Thymus (tissue), 11 donors: ENCODE data around the gene RACGAP1. TPM values are rescaled to one million over a fixed set of nuclear protein-coding genes. Genes with fewer than 3 reads are reported as not detected.

Experiments
- DNase-seq, 9 donors: peaks; one replicate each; pipeline ENCODE4 v3.0.0-alpha.2; 2013; ENCODE audit warnings: low spot score in 9 of 9, low read depth in 6 of 9, missing footprints in 1 of 9
- H3K27ac ChIP-seq, 2 donors: one replicate each; pipeline ENCODE4 v1.5.1; 2013; ENCODE audit warnings: control low read depth in 1 of 2, low read depth in 1 of 2, low read length in 1 of 2, mild to moderate bottlenecking in 1 of 2, moderate library complexity in 1 of 2
- H3K27me3 ChIP-seq, 2 donors: one replicate each; pipeline ENCODE4 v1.5.1; 2013; ENCODE audit warnings: low read length in 1 of 2; ENCODE audit not compliant: control insufficient read depth in 2 of 2, insufficient read depth in 1 of 2
- H3K36me3 ChIP-seq, 2 donors: one replicate each; pipeline ENCODE4 v1.5.1; 2013; ENCODE audit warnings: low read length in 1 of 2, mild to moderate bottlenecking in 1 of 2, moderate library complexity in 1 of 2; ENCODE audit not compliant: control insufficient read depth in 2 of 2, insufficient read depth in 2 of 2
- H3K4me1 ChIP-seq, 2 donors: one replicate each; pipeline ENCODE4 v1.5.1; 2013; ENCODE audit warnings: low read length in 2 of 2; ENCODE audit not compliant: control insufficient read depth in 2 of 2, insufficient read depth in 2 of 2
- H3K4me3 ChIP-seq, 2 donors: one replicate each; pipeline ENCODE4 v1.5.1; 2013; ENCODE audit warnings: low read length in 2 of 2, control low read depth in 1 of 2, mild to moderate bottlenecking in 1 of 2
- H3K9me3 ChIP-seq, 2 donors: one replicate each; pipeline ENCODE4 v1.5.1; 2013; ENCODE audit warnings: low read length in 1 of 2, mild to moderate bottlenecking in 1 of 2; ENCODE audit not compliant: control insufficient read depth in 2 of 2, insufficient read depth in 1 of 2
- WGBS: extraction: QIAGEN DNeasy Blood & Tissue Kit; methylation state at CpG from one replicate; pipeline ENCODE4 v1.1.7; 2013; 5-methylcytosine and 5-hydroxymethylcytosine counted together
- polyA plus RNA-seq: library from polyadenylated mRNA; stranded (reverse); fragments of 200-250 nt; gene quantifications from one replicate; pipeline ENCODE4 v1.2.3, GENCODE V29; 2013
- total RNA-seq: library from RNA; stranded (reverse); fragments of 120-200 nt; gene quantifications from one replicate; pipeline ENCODE4 v1.2.4, GENCODE V29; 2013
- donor health status: healthy.

The RACGAP1 gene
- total and polyA plus RNA-seq, 2 donors: 9.2 to 50.1 TPM

GRCh38 chr12:49972129-49972528 is 53.2 kb downstream of the RACGAP1 start:
- WGBS: 96% methylated on average over 9 of the region's 9 CpGs
- no peak for DNase-seq
- Histone ChIP-seq H3K4me3 (no peak overlapping the region), H3K27me3 (peaks cover 0 to 52% of the 10 kb centered on the region in 2 donors), H3K27ac (no peak overlapping the region), H3K4me1 (peaks cover 4 to 8% of the 10 kb centered on the region in 2 donors), H3K36me3 (no peaks in the 10 kb centered on the region), H3K9me3 (no peaks in the 10 kb centered on the region)

- Histone ChIP-seq H3K27me3 (peaks cover 5 to 62% of the 10 kb centered on the region in 2 donors), H3K4me3 (no peak overlapping the region), H3K4me1 (peaks cover 4 to 10% of the 10 kb centered on the region in 2 donors), H3K27ac (no peak overlapping the region), H3K9me3 (no peaks in the 10 kb centered on the region), H3K36me3 (no peaks in the 10 kb centered on the region)
- 95% methylated on average over 6 of the region's 6 CpGs for WGBS
- no peak for DNase-seq
Measured at GRCh38 chr12:49971141-49971540, 54.2 kb downstream of the RACGAP1 start.

GRCh38 chr12:49970658-49971057 is 54.6 kb downstream of the RACGAP1 start:
- no peaks in the 10 kb centered on the region for H3K36me3 ChIP-seq
- H3K27ac ChIP-seq: no peak overlapping the region
- no peak for DNase-seq
- H3K4me1 ChIP-seq: peaks cover 4 to 10% of the 10 kb centered on the region in 2 donors
- H3K4me3 ChIP-seq: no peak overlapping the region
- WGBS: 94% methylated on average over 10 of the region's 10 CpGs
- peaks cover 9 to 67% of the 10 kb centered on the region in 2 donors for H3K27me3 ChIP-seq
- no peaks in the 10 kb centered on the region for H3K9me3 ChIP-seq

- H3K4me3 ChIP-seq: no peak overlapping the region
- no peak overlapping the region for H3K27ac ChIP-seq
- peaks cover 11 to 72% of the 10 kb centered on the region in 2 donors for H3K27me3 ChIP-seq
- WGBS: 78% methylated on average over 12 of the region's 12 CpGs
- no peaks in the 10 kb centered on the region for H3K9me3 ChIP-seq
- H3K4me1 ChIP-seq: peaks cover 4 to 10% of the 10 kb centered on the region in 2 donors
- DNase-seq: no peak
- no peaks in the 10 kb centered on the region for H3K36me3 ChIP-seq
Measured at GRCh38 chr12:49969651-49970429, 55.5 kb downstream of the RACGAP1 start.

GRCh38 chr12:49969027-49969426 is 56.3 kb downstream of the RACGAP1 start:
- peaks cover 4 to 10% of the 10 kb centered on the region in 2 donors for H3K4me1 ChIP-seq
- no peak overlapping the region for H3K27ac ChIP-seq
- WGBS: 86% methylated on average over 5 of the region's 5 CpGs
- no peak for DNase-seq
- H3K36me3 ChIP-seq: no peaks in the 10 kb centered on the region
- peaks cover 18 to 80% of the 10 kb centered on the region in 2 donors for H3K27me3 ChIP-seq
- H3K4me3 ChIP-seq: no peak overlapping the region
- H3K9me3 ChIP-seq: no peaks in the 10 kb centered on the region

- peaks cover 4 to 10% of the 10 kb centered on the region in 2 donors for H3K4me1 ChIP-seq
- 93% methylated on average over 6 of the region's 6 CpGs for WGBS
Measured at GRCh38 chr12:49968471-49968870, 56.8 kb downstream of the RACGAP1 start.

GRCh38 chr12:49967777-49968250 is 57.5 kb downstream of the RACGAP1 start:
- Histone ChIP-seq H3K4me1 (peaks cover 4 to 10% of the 10 kb centered on the region in 2 donors), H3K27ac (no peak overlapping the region), H3K4me3 (peak overlapping the region in 1 of 2 donors; percentile 16), H3K27me3 (peaks cover 31 to 92% of the 10 kb centered on the region in 2 donors), H3K36me3 (no peaks in the 10 kb centered on the region), H3K9me3 (no peaks in the 10 kb centered on the region)
- WGBS: 38% methylated on average over 15 of the region's 15 CpGs
- no peak for DNase-seq

More at GRCh38 chr12:49968471-49968870, 56.8 kb downstream of the RACGAP1 start:
- no peaks in the 10 kb centered on the region for H3K9me3 ChIP-seq
- no peak for DNase-seq
- H3K27ac ChIP-seq: no peak overlapping the region
- peaks cover 24 to 85% of the 10 kb centered on the region in 2 donors for H3K27me3 ChIP-seq
- H3K4me3 ChIP-seq: no peak overlapping the region
- H3K36me3 ChIP-seq: no peaks in the 10 kb centered on the region

- peak overlapping the region in 1 of 2 donors; percentile 16 for H3K4me3 ChIP-seq
- peaks cover 4 to 10% of the 10 kb centered on the region in 2 donors for H3K4me1 ChIP-seq
- H3K27me3 ChIP-seq: peaks cover 37 to 95% of the 10 kb centered on the region in 2 donors
- no peak overlapping the region for H3K27ac ChIP-seq
- DNase-seq: peak; percentile 62 to 92 (median 81)
- no peaks in the 10 kb centered on the region for H3K9me3 ChIP-seq
- 3% methylated on average over 40 of the region's 40 CpGs for WGBS
- no peaks in the 10 kb centered on the region for H3K36me3 ChIP-seq
Measured at GRCh38 chr12:49967042-49967776, 58.1 kb downstream of the RACGAP1 start.

GRCh38 chr12:49966511-49967041 is 58.7 kb downstream of the RACGAP1 start:
- H3K36me3 ChIP-seq: no peaks in the 10 kb centered on the region
- H3K4me3 ChIP-seq: no peak overlapping the region
- no peak for DNase-seq
- peaks cover 43 to 98% of the 10 kb centered on the region in 2 donors for H3K27me3 ChIP-seq
- 32% methylated on average over 16 of the region's 16 CpGs for WGBS
- no peak overlapping the region for H3K27ac ChIP-seq
- H3K4me1 ChIP-seq: peaks cover 4 to 10% of the 10 kb centered on the region in 2 donors
- H3K9me3 ChIP-seq: no peaks in the 10 kb centered on the region
